VCaP (cell line): ENCODE data around the gene HLCS.
A peak's percentile ranks its signal among the peaks of the same experiment; 100 is the strongest.
"Not testable (repeated sequence)": the region's sequence is repeated elsewhere in the genome, so short reads cannot be mapped to it uniquely, and the experiment has no call there.

Experiments used
- H3K27ac ChIP-seq: fragments of 450-650 bp; 2 replicates; pipeline ENCODE4 v1.5.1; 2017
- TF ChIP-seq, protein P1 (sequence below): fragments of 450-650 bp; conservative IDR thresholded peaks from 2 replicates; pipeline ENCODE4 v1.5.1; 2017; ENCODE audit warnings: mild to moderate bottlenecking, moderate library complexity

The HLCS gene

DNA sequence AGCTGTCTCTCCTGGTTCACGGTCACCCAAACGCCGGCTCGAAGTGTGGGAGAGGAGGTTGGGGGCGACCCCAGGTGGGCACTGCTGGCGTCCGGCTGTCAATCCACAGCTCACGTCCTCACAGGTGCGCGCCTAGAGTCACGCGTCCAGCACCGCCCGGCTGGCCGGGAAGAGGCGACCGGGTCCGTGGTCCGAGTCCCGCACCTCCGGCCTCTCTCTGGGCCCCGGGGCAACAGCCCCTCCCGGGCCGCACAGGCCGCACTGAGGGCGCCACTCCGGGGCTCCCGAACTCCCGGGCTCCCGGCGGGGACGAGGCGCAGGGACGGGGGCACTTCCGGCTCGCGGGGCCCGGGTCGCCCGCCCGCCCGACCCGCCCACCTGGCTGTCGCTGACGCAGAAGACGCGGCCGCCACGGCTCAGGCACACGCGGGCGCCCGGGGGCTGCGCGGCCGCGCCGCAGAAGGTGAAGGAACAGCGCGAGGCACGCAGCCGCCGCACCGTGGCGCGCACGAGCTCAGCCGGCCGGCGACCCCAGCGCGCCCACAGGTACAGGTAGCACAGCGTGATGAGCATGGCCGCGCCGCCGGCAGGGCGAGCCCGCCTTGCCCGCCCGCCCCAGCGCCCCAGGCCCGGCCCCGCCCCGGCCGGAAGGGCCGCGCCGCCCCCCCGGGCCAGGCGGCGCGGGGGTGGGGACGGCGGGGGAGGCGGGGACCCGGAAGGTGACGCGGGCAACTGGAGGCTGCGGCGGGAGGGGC, at the start of gene HLCS:
HLCS (minus strand) TSS at position 604 of the 755 bp plus-strand sequence; CDS start at position 573, 31 bp downstream.
- peak within 1 kb of the TSS; percentile 95 for H3K27ac ChIP-seq
- TF ChIP-seq, protein P1, sequence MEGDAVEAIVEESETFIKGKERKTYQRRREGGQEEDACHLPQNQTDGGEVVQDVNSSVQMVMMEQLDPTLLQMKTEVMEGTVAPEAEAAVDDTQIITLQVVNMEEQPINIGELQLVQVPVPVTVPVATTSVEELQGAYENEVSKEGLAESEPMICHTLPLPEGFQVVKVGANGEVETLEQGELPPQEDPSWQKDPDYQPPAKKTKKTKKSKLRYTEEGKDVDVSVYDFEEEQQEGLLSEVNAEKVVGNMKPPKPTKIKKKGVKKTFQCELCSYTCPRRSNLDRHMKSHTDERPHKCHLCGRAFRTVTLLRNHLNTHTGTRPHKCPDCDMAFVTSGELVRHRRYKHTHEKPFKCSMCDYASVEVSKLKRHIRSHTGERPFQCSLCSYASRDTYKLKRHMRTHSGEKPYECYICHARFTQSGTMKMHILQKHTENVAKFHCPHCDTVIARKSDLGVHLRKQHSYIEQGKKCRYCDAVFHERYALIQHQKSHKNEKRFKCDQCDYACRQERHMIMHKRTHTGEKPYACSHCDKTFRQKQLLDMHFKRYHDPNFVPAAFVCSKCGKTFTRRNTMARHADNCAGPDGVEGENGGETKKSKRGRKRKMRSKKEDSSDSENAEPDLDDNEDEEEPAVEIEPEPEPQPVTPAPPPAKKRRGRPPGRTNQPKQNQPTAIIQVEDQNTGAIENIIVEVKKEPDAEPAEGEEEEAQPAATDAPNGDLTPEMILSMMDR, result peak; percentile 78

DNA sequence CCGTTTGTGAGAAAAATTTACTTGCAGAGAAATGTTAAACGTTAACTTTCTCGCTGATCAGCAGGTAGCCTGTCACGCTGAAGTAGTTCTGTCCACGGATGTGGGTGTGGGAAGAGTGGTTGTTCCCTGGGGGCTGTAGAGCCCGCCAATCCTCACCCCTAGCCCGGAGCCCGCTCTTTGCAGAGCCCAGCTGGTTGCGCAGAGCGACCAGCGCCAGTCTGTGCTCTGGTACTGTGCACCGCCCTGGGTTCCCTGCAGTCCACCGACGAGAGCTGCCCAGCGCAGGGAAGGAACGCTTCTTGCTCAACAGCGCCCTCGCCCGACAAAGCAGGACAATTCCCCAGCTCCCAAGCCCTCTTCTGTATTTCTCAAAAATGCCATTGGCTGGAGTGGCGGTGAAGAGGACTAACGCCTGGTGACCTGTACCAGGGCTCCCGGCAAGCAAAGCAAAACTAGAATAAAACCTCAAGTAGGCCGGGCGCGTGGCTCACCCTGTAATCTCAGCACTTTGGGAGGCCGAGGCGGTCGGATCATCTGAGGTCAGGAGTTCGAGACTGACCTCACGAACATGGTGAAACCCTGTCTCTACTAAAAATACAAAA, 43.4 kb upstream of the HLCS start:
- TF ChIP-seq, protein P1, result peak; percentile 99
- H3K27ac ChIP-seq, result peak overlapping the region; percentile 53

DNA sequence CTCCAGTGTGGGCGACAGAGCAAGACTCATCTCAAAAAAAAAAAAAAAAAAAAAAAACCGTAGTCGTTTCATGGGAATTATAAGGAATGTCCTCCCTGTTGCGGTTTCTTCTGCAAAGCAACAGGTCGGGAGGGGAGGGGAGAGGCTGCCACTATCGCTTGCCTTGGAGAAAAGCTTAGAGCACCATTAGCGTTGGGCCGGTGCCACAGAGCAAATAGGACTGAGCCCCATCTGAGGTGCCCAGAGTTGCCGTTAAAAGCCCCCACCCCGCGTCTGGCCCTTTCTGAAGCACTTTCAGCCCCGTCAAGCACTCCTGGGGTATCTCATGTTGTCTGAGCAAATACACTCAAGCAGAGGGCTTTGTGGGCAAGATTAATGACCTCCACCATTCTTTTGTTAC, 42.3 kb upstream of the HLCS start:
- TF ChIP-seq, protein P1, result no peak
- no peak overlapping the region for H3K27ac ChIP-seq

DNA sequence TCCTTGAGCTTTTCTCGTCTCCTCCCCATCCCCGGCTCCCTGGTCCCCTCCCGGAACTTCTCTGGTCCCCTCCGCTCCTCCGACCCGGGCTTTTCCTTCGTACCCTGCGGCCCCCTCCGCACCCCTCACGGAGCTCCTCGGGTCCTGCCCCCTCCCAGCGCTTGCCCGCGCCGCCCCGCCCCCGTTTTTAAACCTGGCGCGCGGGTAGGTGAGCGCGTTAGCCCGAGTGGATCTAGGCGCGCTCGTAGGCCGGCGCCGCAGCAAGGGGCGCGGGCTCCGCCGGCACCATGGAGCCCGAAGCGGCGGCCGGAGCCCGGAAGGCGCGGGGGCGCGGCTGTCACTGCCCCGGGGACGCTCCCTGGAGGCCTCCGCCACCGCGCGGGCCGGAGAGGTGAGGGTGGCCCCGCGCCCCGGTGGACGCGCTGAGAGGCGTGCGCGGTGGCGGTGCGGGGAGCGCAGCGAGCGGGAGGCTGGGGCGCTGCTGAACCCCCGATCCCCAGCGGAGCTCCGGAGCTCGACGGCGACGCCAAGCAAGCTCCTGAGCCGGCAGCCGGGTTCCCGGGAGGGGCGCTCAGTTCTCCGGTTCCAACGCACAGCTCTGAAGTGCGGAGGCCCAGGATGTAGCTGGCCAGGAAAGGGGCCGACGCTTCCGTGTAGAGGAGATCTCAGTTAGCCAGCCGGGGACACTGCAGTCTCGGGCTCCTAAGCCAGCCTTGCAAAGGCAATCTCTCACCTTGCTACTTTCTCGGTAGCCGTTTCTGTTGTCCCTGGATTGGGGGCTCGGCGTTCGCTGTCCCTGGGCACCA, 40.2 kb upstream of the HLCS start, which contains the start of gene RIPPLY3:
RIPPLY3 (plus strand) TSS at position 217 of the 806 bp plus-strand sequence; CDS start at position 288, 71 bp downstream.
- TF ChIP-seq, protein P1, result no peak; the same call in 1 of the 2 replicates
- H3K27ac ChIP-seq, result peak within 1 kb of the TSS; percentile 56; the same call in 1 of the 2 replicates

DNA sequence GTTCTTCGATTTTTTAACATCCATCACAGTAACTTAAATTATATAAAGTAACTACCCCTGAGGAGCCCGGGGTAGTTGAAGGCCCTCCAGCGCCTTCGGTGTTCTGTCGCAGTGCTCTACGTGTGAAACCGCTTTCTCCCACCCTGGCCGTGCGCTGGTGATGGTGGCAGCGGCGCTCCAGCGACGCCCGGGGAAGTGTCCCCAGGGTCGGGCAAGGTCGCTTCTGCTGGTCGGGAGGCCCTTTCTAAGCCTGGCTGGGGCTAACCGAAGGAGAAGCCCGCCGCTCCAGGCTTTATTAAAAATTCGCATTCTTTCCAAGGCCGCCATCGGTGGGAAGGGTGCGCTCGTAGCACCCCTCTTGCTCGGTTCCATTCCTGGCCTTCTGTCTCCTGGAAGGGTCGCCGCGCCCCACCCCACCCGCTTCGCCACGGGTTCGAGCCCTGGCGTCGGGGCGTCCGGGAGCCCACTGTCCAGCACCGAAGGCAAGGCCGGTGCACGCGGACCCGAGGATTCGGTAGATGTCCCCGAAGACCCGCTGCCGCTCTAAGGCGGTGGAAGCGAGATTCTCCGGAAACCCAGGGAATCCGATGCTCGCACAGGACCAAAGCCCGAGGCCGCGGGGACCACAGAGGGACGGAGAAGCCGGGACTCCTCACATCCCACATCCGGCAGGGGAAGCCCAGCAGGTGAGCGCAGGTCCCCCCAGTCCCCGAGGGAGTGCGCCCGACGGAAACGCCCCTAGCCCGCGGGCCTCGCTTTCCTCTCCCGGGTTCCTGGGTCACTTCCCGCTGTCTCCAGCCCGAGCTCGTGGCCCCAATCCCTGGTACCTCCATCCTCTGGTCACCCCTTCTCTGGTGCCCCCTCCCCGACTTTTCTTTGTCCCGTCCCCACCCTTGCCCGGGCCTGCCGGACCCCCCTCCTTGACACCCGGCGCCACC, 39.3 kb upstream of the HLCS start:
- TF ChIP-seq, protein P1, result no peak
- H3K27ac ChIP-seq, result peak overlapping the region; percentile 56; the same call in 1 of the 2 replicates

DNA sequence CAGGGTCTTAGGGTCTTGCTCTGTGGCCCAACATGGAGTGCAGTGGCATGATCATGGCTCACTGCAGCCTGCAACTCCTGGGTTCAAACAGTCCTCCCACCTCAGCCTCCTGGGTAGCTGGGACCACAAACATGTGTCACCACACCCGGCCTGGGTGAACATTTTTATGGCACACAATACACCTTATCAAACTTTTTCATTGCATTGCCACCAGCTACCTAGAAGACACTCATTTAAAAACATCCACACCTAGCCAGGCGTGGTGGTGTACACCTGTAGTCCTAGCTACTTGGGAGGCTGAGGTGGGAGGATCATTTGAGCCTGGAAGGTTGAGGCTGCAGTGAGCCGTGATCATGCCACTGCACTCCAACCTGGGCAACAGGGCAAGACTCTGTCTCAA, 37.4 kb upstream of the HLCS start:
- H3K27ac ChIP-seq, result not testable (repeated sequence)

DNA sequence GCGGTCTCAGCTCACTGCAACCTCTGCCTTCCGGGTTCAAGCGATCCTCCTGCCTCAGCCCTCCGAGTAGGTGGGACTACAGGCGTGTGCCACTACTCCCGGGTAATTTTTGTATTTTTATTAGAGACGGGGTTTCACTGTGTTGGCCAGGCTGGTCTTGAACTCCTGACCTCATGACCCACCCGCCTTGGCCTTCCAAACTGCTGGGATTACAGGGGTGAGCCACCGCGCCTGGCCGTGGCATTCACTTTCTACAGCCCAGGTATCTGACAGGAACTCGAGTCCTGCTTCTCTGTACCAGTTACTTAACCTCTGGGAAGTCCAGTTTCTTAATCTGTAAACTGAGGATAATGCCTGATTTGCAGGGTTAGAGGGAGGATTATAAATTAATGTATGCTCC, 36.4 kb upstream of the HLCS start:
- not testable (repeated sequence) for H3K27ac ChIP-seq
